HepG2 (cell line): Measurements from ENCODE around the gene CENATAC. TPM values are rescaled to one million over a fixed set of nuclear protein-coding genes. Genes with fewer than 3 reads are reported as not detected.

Experiments used
- ATAD3A ChIP-seq: sonication (generic); formaldehyde crosslinking; IDR thresholded peaks from 2 replicates; pipeline ENCODE4 v1.4.0; 2020; ENCODE audit warnings: missing genetic modification reagents
- CREB1 ChIP-seq, 2 experiments: fragments of 450-650 bp in 1 of 2; IDR thresholded peaks; 2 replicates each; pipeline ENCODE4 v1.6.1; 2016 to 2017; ENCODE audit warnings: control low read depth in 1 of 2, mild to moderate bottlenecking in 1 of 2, missing compliant biosample characterization in 1 of 2, missing genetic modification characterization in 1 of 2
- ETV6 ChIP-seq: sonication (generic); formaldehyde crosslinking; conservative IDR thresholded peaks from 2 replicates; pipeline ENCODE4 v1.4.0; 2020; ENCODE audit warnings: missing genetic modification reagents
- FOXJ3 ChIP-seq: sonication (generic); formaldehyde crosslinking; IDR thresholded peaks from 2 replicates; pipeline ENCODE4 v1.4.0; 2020; ENCODE audit warnings: missing genetic modification reagents, mild to moderate bottlenecking, borderline replicate concordance
- GABPA ChIP-seq, 2 experiments: IDR thresholded peaks; 2 replicates each; pipeline ENCODE4 v1.6.1; 2011 to 2016; ENCODE audit warnings: low read depth in 2 of 2, low read length in 1 of 2, missing biosample characterization in 1 of 2, missing genetic modification characterization in 1 of 2
- HOMEZ ChIP-seq: IDR thresholded peaks from 2 replicates; pipeline ENCODE4 v1.6.1; 2016; ENCODE audit warnings: low read depth
- IRF2 ChIP-seq: IDR thresholded peaks from 2 replicates; pipeline ENCODE4 v1.6.1; 2018; ENCODE audit warnings: missing genetic modification reagents, missing compliant biosample characterization
- KAT8 ChIP-seq: IDR thresholded peaks from 2 replicates; pipeline ENCODE4 v1.6.1; 2016; ENCODE audit warnings: missing genetic modification reagents, missing compliant biosample characterization
- KDM1A ChIP-seq: IDR thresholded peaks from 2 replicates; pipeline ENCODE4 v1.6.1; 2016; ENCODE audit warnings: missing compliant biosample characterization
- MAFG ChIP-seq: sonication (generic); formaldehyde crosslinking; IDR thresholded peaks from 2 replicates; pipeline ENCODE4 v1.5.1; 2020; ENCODE audit warnings: mild to moderate bottlenecking, missing genetic modification reagents
- NR2F6 ChIP-seq, 2 experiments: IDR thresholded peaks; 2 replicates each; pipeline ENCODE4 v1.6.1; 2016; ENCODE audit warnings: antibody characterized with exemption in 1 of 2, mild to moderate bottlenecking in 1 of 2
- PHF21A ChIP-seq: sonication (generic); formaldehyde crosslinking; IDR thresholded peaks from 2 replicates; pipeline ENCODE4 v1.5.0; 2020; ENCODE audit warnings: mild to moderate bottlenecking, missing genetic modification reagents
- SP4 ChIP-seq: sonication (generic); formaldehyde crosslinking; IDR thresholded peaks from 2 replicates; pipeline ENCODE4 v1.8.1; 2023; ENCODE audit warnings: mild to moderate bottlenecking, missing genetic modification reagents
- TEF ChIP-seq: sonication (generic); formaldehyde crosslinking; IDR thresholded peaks from 2 replicates; pipeline ENCODE4 v1.5.0; 2020; ENCODE audit warnings: missing genetic modification reagents
- TFDP2 ChIP-seq: sonication (generic); formaldehyde crosslinking; IDR thresholded peaks from 2 replicates; pipeline ENCODE4 v1.4.0; 2020; ENCODE audit warnings: missing genetic modification reagents
- ZFYVE20 ChIP-seq: sonication (generic); formaldehyde crosslinking; IDR thresholded peaks from 2 replicates; pipeline ENCODE4 v1.8.0; 2023; ENCODE audit warnings: low read depth, mild to moderate bottlenecking, moderate library complexity, missing genetic modification reagents, borderline replicate concordance
- ZNF138 ChIP-seq: sonication (generic); formaldehyde crosslinking; IDR thresholded peaks from 2 replicates; pipeline ENCODE4 v1.5.0; 2020; ENCODE audit warnings: mild to moderate bottlenecking, low read depth, missing genetic modification reagents
- ZNF235 ChIP-seq: sonication (generic); formaldehyde crosslinking; IDR thresholded peaks from 2 replicates; pipeline ENCODE4 v1.8.1; 2023; ENCODE audit warnings: mild to moderate bottlenecking, missing genetic modification reagents, borderline replicate concordance
- ZNF256 ChIP-seq: sonication (generic); formaldehyde crosslinking; conservative IDR thresholded peaks from 2 replicates; pipeline ENCODE4 v1.4.0; 2020; ENCODE audit warnings: missing genetic modification reagents
- ZNF557 ChIP-seq: sonication (generic); formaldehyde crosslinking; IDR thresholded peaks from 2 replicates; pipeline ENCODE4 v1.4.0; 2020; ENCODE audit warnings: missing genetic modification reagents
- ZNF616 ChIP-seq: sonication (generic); formaldehyde crosslinking; IDR thresholded peaks from 2 replicates; pipeline ENCODE4 v1.5.0; 2020; ENCODE audit warnings: low read depth, mild to moderate bottlenecking, missing genetic modification reagents
- ZNF83 ChIP-seq: sonication (generic); formaldehyde crosslinking; IDR thresholded peaks from 2 replicates; pipeline ENCODE4 v1.4.0; 2020; ENCODE audit warnings: missing genetic modification reagents, mild to moderate bottlenecking, borderline replicate concordance
- polyA plus RNA-seq, 8 experiments: library from polyadenylated mRNA; depleted of rRNA in 3 of 8; stranded (reverse) in 7 of 8; unstranded in 1 of 8; fragments of >200 nt; fragmentation: Illumina TruSeq in 4 of 8; extraction: Trizol in 4 of 8; gene quantifications; 2 replicates each; pipeline versions ENCODE4 v1.2.1 to v1.2.3, GENCODE V29; 2011 to 2016; ENCODE audit warnings: low read depth in 4 of 8, missing spikeins in 1 of 8, mixed read lengths in 1 of 8; ENCODE audit not compliant: insufficient read depth in 1 of 8
- total RNA-seq, 5 experiments: library from RNA; depleted of rRNA; stranded (reverse); fragments of >200 nt; fragmentation: Illumina TruSeq; extraction: Trizol; gene quantifications; 2 replicates each; pipeline ENCODE4 v1.2.3, GENCODE V29; 2016; ENCODE audit warnings: low read depth in 1 of 5
- TF ChIP-seq, protein P1 (sequence below): sonication (generic); formaldehyde crosslinking; conservative IDR thresholded peaks from 2 replicates; pipeline ENCODE4 v1.8.0; 2022; ENCODE audit warnings: mild to moderate bottlenecking, moderate library complexity, missing genetic modification reagents
- TF ChIP-seq, protein P2 (sequence below): IDR thresholded peaks from 2 replicates; pipeline ENCODE4 v1.6.1; 2016; ENCODE audit warnings: missing genetic modification reagents, missing compliant biosample characterization

Gene CENATAC
- total and polyA plus RNA-seq, 2 of the 13 experiments (the other 11 are each of a cell fraction or from before 2014, with no cell fraction given) = 21.7 to 25.0 TPM

- TF ChIP-seq ZNF256 (CRISPR knock-in tag) (no peak), ATAD3A (CRISPR knock-in tag) (no peak), ZNF138 (CRISPR knock-in tag) (peak; percentile 90; the same call in 1 of the 2 replicates), TFDP2 (CRISPR knock-in tag) (peak; percentile 97), ZNF557 (peak; percentile 77; the same call in 1 of the 2 replicates), NR2F6 (IDR thresholded peaks at IDR 0.05) (no peak), NR2F6 (CRISPR knock-in tag; IDR thresholded peaks at IDR 0.05) (peak; percentile 63), ZNF616 (CRISPR knock-in tag) (peak; percentile 92), CREB1 (IDR thresholded peaks at IDR 0.05) (peak; percentile 49; the same call in 1 of the 2 replicates), CREB1 (CRISPR knock-in tag; IDR thresholded peaks at IDR 0.05) (peak; percentile 63; the same call in 1 of the 2 replicates), GABPA (IDR thresholded peaks at IDR 0.05; ENCODE audit: low read depth, low read length) (no peak), GABPA (CRISPR knock-in tag; IDR thresholded peaks at IDR 0.05; ENCODE audit: low read depth) (peak; percentile 69; the same call in 1 of the 2 replicates), KAT8 (CRISPR knock-in tag) (peak; percentile 69), SP4 (CRISPR knock-in tag) (peak; percentile 82), PHF21A (CRISPR knock-in tag) (0 out of 2 replicates have a peak, but pooled peaks have one; percentile 11), ETV6 (CRISPR knock-in tag) (no peak), TEF (CRISPR knock-in tag) (peak; percentile 75), ZNF83 (CRISPR knock-in tag) (0 out of 2 replicates have a peak, but pooled peaks have one; percentile 47), HOMEZ (CRISPR knock-in tag) (peak; percentile 62), ZNF235 (CRISPR knock-in tag) (no peak), IRF2 (CRISPR knock-in tag) (peak; percentile 90; the same call in 1 of the 2 replicates), ZFYVE20 (CRISPR knock-in tag) (no peak), FOXJ3 (no peak), KDM1A (CRISPR knock-in tag) (no peak), MAFG (CRISPR knock-in tag) (0 out of 2 replicates have a peak, but pooled peaks have one; percentile 31)
- TF ChIP-seq, protein P1, sequence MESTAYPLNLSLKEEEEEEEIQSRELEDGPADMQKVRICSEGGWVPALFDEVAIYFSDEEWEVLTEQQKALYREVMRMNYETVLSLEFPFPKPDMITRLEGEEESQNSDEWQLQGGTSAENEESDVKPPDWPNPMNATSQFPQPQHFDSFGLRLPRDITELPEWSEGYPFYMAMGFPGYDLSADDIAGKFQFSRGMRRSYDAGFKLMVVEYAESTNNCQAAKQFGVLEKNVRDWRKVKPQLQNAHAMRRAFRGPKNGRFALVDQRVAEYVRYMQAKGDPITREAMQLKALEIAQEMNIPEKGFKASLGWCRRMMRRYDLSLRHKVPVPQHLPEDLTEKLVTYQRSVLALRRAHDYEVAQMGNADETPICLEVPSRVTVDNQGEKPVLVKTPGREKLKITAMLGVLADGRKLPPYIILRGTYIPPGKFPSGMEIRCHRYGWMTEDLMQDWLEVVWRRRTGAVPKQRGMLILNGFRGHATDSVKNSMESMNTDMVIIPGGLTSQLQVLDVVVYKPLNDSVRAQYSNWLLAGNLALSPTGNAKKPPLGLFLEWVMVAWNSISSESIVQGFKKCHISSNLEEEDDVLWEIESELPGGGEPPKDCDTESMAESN (CRISPR knock-in tag) = peak; percentile 92
- TF ChIP-seq, protein P2, sequence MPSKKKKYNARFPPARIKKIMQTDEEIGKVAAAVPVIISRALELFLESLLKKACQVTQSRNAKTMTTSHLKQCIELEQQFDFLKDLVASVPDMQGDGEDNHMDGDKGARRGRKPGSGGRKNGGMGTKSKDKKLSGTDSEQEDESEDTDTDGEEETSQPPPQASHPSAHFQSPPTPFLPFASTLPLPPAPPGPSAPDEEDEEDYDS (CRISPR knock-in tag) = peak; percentile 81
These were observed 32.5 kb downstream of the CENATAC start, which contains the start of gene SLC37A4 (continued) for GRCh38 chr11:119030329-119031047.
